Testis (tissue), 2 donors: ENCODE data around the gene MRGPRG.

Source experiments
- CTCF ChIP-seq, 3 experiments: fragments of 450-650 bp in 2 of 3; fragments of 200-600 bp in 1 of 3; sonication (generic) in 1 of 3; IDR thresholded peaks; one replicate each; pipeline ENCODE4 v1.5.1; 2016 to 2019; ENCODE audit warnings: antibody characterized with exemption in 3 of 3, mild to moderate bottlenecking in 2 of 3, moderate library complexity in 1 of 3
- POLR2A ChIP-seq: fragments of 450-650 bp; IDR thresholded peaks from one replicate; pipeline ENCODE4 v1.6.1; 2017; ENCODE audit warnings: antibody characterized with exemption, mild to moderate bottlenecking, moderate library complexity

GRCh38 chr11:3177931-3178330 is 40.7 kb downstream of the MRGPRG start:
- TF ChIP-seq CTCF (IDR thresholded peaks at IDR 0.05) (no peak), POLR2A (no peak)
